Measurements from ENCODE around the gene ANLN.

ANLN gene

GRCh38 chr7:36416251-36416650 is 26.6 kb downstream of the ANLN start:
- no peak for DNase-seq (ENCODE audit: extremely low spot score)
- POLR2A ChIA-PET = no interaction called here
- TF ChIP-seq NFRKB (IDR thresholded peaks at IDR 0.05) (no peak), FOXK2 (IDR thresholded peaks at IDR 0.05) (no peak), FOXM1 (IDR thresholded peaks at IDR 0.05; ENCODE audit: borderline replicate concordance) (no peak), FOXA1 (IDR thresholded peaks at IDR 0.05) (no peak), CTBP1 (IDR thresholded peaks at IDR 0.05; ENCODE audit: borderline replicate concordance) (no peak), ZNF384 (IDR thresholded peaks at IDR 0.05) (no peak), TARDBP (IDR thresholded peaks at IDR 0.05) (no peak), HDGF (IDR thresholded peaks at IDR 0.05; ENCODE audit: borderline replicate concordance) (no peak)
- CTCF ChIA-PET = no interaction called here

GRCh38 chr7:36420307-36420706 is 30.6 kb downstream of the ANLN start:
- CTCF ChIA-PET = no interaction called here
- TF ChIP-seq SUZ12 (IDR thresholded peaks at IDR 0.05) = no peak
- TF ChIP-seq NFRKB (IDR thresholded peaks at IDR 0.05) = no peak
- TF ChIP-seq FOXK2 (IDR thresholded peaks at IDR 0.05) = no peak
- no peak for TF ChIP-seq ZNF384 (IDR thresholded peaks at IDR 0.05)
- no peak for TF ChIP-seq LEF1 (IDR thresholded peaks at IDR 0.05; ENCODE audit: borderline replicate concordance)
- TF ChIP-seq L3MBTL2 (conservative IDR thresholded peaks at IDR 0.05) = no peak
- TF ChIP-seq PKNOX1 (IDR thresholded peaks at IDR 0.05) = no peak
- no peak for TF ChIP-seq TARDBP (IDR thresholded peaks at IDR 0.05)
- no peak for TF ChIP-seq HDGF (IDR thresholded peaks at IDR 0.05; ENCODE audit: borderline replicate concordance)
- no peak for TF ChIP-seq ARNT (IDR thresholded peaks at IDR 0.05)
- no peak for TF ChIP-seq SP1 (IDR thresholded peaks at IDR 0.05)
- TF ChIP-seq ELF4 (IDR thresholded peaks at IDR 0.05) = no peak
- no peak for TF ChIP-seq CTBP1 (IDR thresholded peaks at IDR 0.05; ENCODE audit: borderline replicate concordance)
- TF ChIP-seq FOXA1 (IDR thresholded peaks at IDR 0.05) = no peak
- no peak for TF ChIP-seq FOXM1 (IDR thresholded peaks at IDR 0.05; ENCODE audit: borderline replicate concordance)
- TF ChIP-seq BHLHE40 (IDR thresholded peaks at IDR 0.05; ENCODE audit: borderline replicate concordance) = no peak
- DNase-seq (ENCODE audit: extremely low spot score) = no peak
- POLR2A ChIA-PET = no interaction called here

- DNase-seq (ENCODE audit: extremely low spot score) = no peak
- no peak for TF ChIP-seq BHLHE40 (IDR thresholded peaks at IDR 0.05; ENCODE audit: borderline replicate concordance)
- TF ChIP-seq ELF4 (IDR thresholded peaks at IDR 0.05) = no peak
- no peak for TF ChIP-seq ZNF384 (IDR thresholded peaks at IDR 0.05)
- no peak for TF ChIP-seq NFRKB (IDR thresholded peaks at IDR 0.05)
- TF ChIP-seq HDGF (IDR thresholded peaks at IDR 0.05; ENCODE audit: borderline replicate concordance) = no peak
- no peak for TF ChIP-seq SP1 (IDR thresholded peaks at IDR 0.05)
- TF ChIP-seq FOXA1 (IDR thresholded peaks at IDR 0.05) = no peak
- no peak for TF ChIP-seq SUZ12 (IDR thresholded peaks at IDR 0.05)
- TF ChIP-seq ARNT (IDR thresholded peaks at IDR 0.05) = no peak
- TF ChIP-seq FOXK2 (IDR thresholded peaks at IDR 0.05) = no peak
- no peak for TF ChIP-seq FOXM1 (IDR thresholded peaks at IDR 0.05; ENCODE audit: borderline replicate concordance)
- no peak for TF ChIP-seq CTBP1 (IDR thresholded peaks at IDR 0.05; ENCODE audit: borderline replicate concordance)
- no peak for TF ChIP-seq L3MBTL2 (conservative IDR thresholded peaks at IDR 0.05)
- ChIA-PET POLR2A (no interaction called here), CTCF (no interaction called here)
Measured at GRCh38 chr7:36422072-36422471, 32.4 kb downstream of the ANLN start.

- CTCF ChIA-PET = no interaction called here
- DNase-seq (ENCODE audit: extremely low spot score) = no peak
- POLR2A ChIA-PET = no interaction called here
- no peak for TF ChIP-seq SP1 (IDR thresholded peaks at IDR 0.05)
- no peak for TF ChIP-seq SUZ12 (IDR thresholded peaks at IDR 0.05)
- TF ChIP-seq FOXM1 (IDR thresholded peaks at IDR 0.05; ENCODE audit: borderline replicate concordance) = no peak
- TF ChIP-seq PKNOX1 (IDR thresholded peaks at IDR 0.05) = no peak
- TF ChIP-seq LEF1 (IDR thresholded peaks at IDR 0.05; ENCODE audit: borderline replicate concordance) = no peak
- TF ChIP-seq NFRKB (IDR thresholded peaks at IDR 0.05) = no peak
- TF ChIP-seq ZNF384 (IDR thresholded peaks at IDR 0.05) = no peak
- TF ChIP-seq HDGF (IDR thresholded peaks at IDR 0.05; ENCODE audit: borderline replicate concordance) = no peak
- no peak for TF ChIP-seq CTBP1 (IDR thresholded peaks at IDR 0.05; ENCODE audit: borderline replicate concordance)
- no peak for TF ChIP-seq FOXA1 (IDR thresholded peaks at IDR 0.05)
- TF ChIP-seq L3MBTL2 (conservative IDR thresholded peaks at IDR 0.05) = no peak
- TF ChIP-seq BHLHE40 (IDR thresholded peaks at IDR 0.05; ENCODE audit: borderline replicate concordance) = no peak
- no peak for TF ChIP-seq ARNT (IDR thresholded peaks at IDR 0.05)
- no peak for TF ChIP-seq FOXK2 (IDR thresholded peaks at IDR 0.05)
- no peak for TF ChIP-seq TARDBP (IDR thresholded peaks at IDR 0.05)
- TF ChIP-seq ELF4 (IDR thresholded peaks at IDR 0.05) = no peak
Measured at GRCh38 chr7:36423633-36424032, 34.0 kb downstream of the ANLN start.

- no peak for DNase-seq (ENCODE audit: extremely low spot score)
- no peak for TF ChIP-seq HDGF (IDR thresholded peaks at IDR 0.05; ENCODE audit: borderline replicate concordance)
- no peak for TF ChIP-seq L3MBTL2 (conservative IDR thresholded peaks at IDR 0.05)
- no peak for TF ChIP-seq FOXM1 (IDR thresholded peaks at IDR 0.05; ENCODE audit: borderline replicate concordance)
- TF ChIP-seq BHLHE40 (IDR thresholded peaks at IDR 0.05; ENCODE audit: borderline replicate concordance) = no peak
- no peak for TF ChIP-seq SP1 (IDR thresholded peaks at IDR 0.05)
- ChIA-PET CTCF (no interaction called here), POLR2A (no interaction called here)
Measured at GRCh38 chr7:36430186-36430585, 40.5 kb downstream of the ANLN start.

- ChIA-PET POLR2A (no interaction called here), CTCF (no interaction called here)
- TF ChIP-seq SUZ12 (IDR thresholded peaks at IDR 0.05) = no peak
- TF ChIP-seq NFRKB (IDR thresholded peaks at IDR 0.05) = no peak
- no peak for TF ChIP-seq BHLHE40 (IDR thresholded peaks at IDR 0.05; ENCODE audit: borderline replicate concordance)
- TF ChIP-seq ARNT (IDR thresholded peaks at IDR 0.05) = no peak
- no peak for TF ChIP-seq SP1 (IDR thresholded peaks at IDR 0.05)
- no peak for TF ChIP-seq ELF4 (IDR thresholded peaks at IDR 0.05)
- TF ChIP-seq L3MBTL2 (conservative IDR thresholded peaks at IDR 0.05) = no peak
- no peak for TF ChIP-seq FOXK2 (IDR thresholded peaks at IDR 0.05)
- TF ChIP-seq TARDBP (IDR thresholded peaks at IDR 0.05) = no peak
- TF ChIP-seq LEF1 (IDR thresholded peaks at IDR 0.05; ENCODE audit: borderline replicate concordance) = no peak
- TF ChIP-seq CTBP1 (IDR thresholded peaks at IDR 0.05; ENCODE audit: borderline replicate concordance) = no peak
- no peak for TF ChIP-seq HDGF (IDR thresholded peaks at IDR 0.05; ENCODE audit: borderline replicate concordance)
- TF ChIP-seq PKNOX1 (IDR thresholded peaks at IDR 0.05) = no peak
- no peak for TF ChIP-seq FOXA1 (IDR thresholded peaks at IDR 0.05)
- TF ChIP-seq ZNF384 (IDR thresholded peaks at IDR 0.05) = no peak
- no peak for TF ChIP-seq FOXM1 (IDR thresholded peaks at IDR 0.05; ENCODE audit: borderline replicate concordance)
- no peak for DNase-seq (ENCODE audit: extremely low spot score)
Measured at GRCh38 chr7:36430881-36431280, 41.2 kb downstream of the ANLN start.

Data from HEK293T (cell line).